HL-60 (cell line): ENCODE data around the gene GABPB2.

Experiments used
- CTCF ChIP-seq: IDR thresholded peaks from one replicate; pipeline ENCODE4 v1.5.1; 2011; ENCODE audit warnings: low read length, control low read depth, inconsistent platforms; ENCODE audit not compliant: insufficient read depth
- POLR2AphosphoS5 ChIP-seq: IDR thresholded peaks from 2 replicates; pipeline ENCODE4 v1.6.1; 2012; ENCODE audit warnings: low read depth

DNA sequence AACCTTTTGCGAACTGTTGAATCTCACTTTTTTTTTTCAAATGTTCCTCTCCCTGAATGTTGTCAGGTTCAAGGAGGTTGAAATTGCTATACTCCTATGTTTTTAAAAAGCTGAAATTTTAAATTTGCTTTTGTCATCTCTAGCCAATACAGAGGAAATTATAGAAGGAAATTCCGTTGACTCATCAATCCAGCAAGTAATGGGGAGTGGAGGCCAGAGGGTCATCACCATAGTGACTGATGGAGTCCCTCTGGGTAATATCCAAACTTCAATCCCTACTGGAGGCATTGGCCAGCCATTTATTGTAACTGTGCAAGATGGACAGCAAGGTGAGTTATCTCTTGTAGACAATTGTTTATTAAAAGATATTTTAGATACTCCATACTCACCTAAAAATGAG, 36.3 kb downstream of the GABPB2 start:
- TF ChIP-seq POLR2AphosphoS5 (no peak), CTCF (no peak)
